ENCODE data around the gene OLA1.

DNA sequence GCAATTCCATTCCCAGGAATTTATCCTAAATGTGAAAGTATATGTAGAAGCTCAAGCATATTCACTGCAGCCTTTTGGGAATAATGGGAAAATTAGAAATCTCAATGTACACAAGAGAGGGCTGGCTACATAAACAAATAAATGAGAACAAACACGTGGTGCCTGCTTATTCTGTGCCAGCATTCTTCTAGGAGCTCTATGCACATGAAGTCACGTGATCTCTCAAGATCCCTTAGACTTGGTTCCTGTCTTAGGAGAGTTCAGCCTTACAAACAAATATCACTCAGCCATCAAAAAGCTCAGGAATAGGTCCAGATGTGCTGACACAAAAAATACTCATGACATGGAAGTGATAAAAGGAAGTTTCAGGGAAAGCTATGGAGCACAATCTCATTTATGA, 190.3 kb downstream of the OLA1 start:
- TF ChIP-seq, protein P1, sequence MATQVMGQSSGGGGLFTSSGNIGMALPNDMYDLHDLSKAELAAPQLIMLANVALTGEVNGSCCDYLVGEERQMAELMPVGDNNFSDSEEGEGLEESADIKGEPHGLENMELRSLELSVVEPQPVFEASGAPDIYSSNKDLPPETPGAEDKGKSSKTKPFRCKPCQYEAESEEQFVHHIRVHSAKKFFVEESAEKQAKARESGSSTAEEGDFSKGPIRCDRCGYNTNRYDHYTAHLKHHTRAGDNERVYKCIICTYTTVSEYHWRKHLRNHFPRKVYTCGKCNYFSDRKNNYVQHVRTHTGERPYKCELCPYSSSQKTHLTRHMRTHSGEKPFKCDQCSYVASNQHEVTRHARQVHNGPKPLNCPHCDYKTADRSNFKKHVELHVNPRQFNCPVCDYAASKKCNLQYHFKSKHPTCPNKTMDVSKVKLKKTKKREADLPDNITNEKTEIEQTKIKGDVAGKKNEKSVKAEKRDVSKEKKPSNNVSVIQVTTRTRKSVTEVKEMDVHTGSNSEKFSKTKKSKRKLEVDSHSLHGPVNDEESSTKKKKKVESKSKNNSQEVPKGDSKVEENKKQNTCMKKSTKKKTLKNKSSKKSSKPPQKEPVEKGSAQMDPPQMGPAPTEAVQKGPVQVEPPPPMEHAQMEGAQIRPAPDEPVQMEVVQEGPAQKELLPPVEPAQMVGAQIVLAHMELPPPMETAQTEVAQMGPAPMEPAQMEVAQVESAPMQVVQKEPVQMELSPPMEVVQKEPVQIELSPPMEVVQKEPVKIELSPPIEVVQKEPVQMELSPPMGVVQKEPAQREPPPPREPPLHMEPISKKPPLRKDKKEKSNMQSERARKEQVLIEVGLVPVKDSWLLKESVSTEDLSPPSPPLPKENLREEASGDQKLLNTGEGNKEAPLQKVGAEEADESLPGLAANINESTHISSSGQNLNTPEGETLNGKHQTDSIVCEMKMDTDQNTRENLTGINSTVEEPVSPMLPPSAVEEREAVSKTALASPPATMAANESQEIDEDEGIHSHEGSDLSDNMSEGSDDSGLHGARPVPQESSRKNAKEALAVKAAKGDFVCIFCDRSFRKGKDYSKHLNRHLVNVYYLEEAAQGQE (IDR thresholded peaks at IDR 0.05; ENCODE audit: low read depth, low read length) = no peak
- TF ChIP-seq, protein P2, sequence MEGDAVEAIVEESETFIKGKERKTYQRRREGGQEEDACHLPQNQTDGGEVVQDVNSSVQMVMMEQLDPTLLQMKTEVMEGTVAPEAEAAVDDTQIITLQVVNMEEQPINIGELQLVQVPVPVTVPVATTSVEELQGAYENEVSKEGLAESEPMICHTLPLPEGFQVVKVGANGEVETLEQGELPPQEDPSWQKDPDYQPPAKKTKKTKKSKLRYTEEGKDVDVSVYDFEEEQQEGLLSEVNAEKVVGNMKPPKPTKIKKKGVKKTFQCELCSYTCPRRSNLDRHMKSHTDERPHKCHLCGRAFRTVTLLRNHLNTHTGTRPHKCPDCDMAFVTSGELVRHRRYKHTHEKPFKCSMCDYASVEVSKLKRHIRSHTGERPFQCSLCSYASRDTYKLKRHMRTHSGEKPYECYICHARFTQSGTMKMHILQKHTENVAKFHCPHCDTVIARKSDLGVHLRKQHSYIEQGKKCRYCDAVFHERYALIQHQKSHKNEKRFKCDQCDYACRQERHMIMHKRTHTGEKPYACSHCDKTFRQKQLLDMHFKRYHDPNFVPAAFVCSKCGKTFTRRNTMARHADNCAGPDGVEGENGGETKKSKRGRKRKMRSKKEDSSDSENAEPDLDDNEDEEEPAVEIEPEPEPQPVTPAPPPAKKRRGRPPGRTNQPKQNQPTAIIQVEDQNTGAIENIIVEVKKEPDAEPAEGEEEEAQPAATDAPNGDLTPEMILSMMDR (IDR thresholded peaks at IDR 0.05) = no peak
- TF ChIP-seq POLR2AphosphoS5 (IDR thresholded peaks at IDR 0.05; ENCODE audit: low read depth, low read length) (no peak), MXI1 (IDR thresholded peaks at IDR 0.05; ENCODE audit: low read depth, low read length) (no peak), TEAD4 (IDR thresholded peaks at IDR 0.05; ENCODE audit: borderline replicate concordance, insufficient read depth) (no peak)
